ENCODE data around the gene ZNF619.
A peak's percentile ranks its signal among the peaks of the same experiment; 100 is the strongest.
"Not testable (repeated sequence)": the region's sequence is repeated elsewhere in the genome, so short reads cannot be mapped to it uniquely, and the experiment has no call there.

Gene ZNF619

GRCh38 chr3:40476478-40477470 lies at the start of gene ZNF619:
Gene ZNF619, plus strand, starts transcription at chr3:40477122. Its CDS starts 858 bp downstream, at chr3:40477980.
- DNase-seq (ENCODE audit: low read depth, low spot score): peak; percentile 19

- DNase-seq (ENCODE audit: low read depth, low spot score): no peak
Observed at GRCh38 chr3:40432793-40433192, 44.1 kb upstream of the ZNF619 start.

- DNase-seq (ENCODE audit: low read depth, low spot score): no peak
Observed at GRCh38 chr3:40437889-40438288, 39.0 kb upstream of the ZNF619 start.

GRCh38 chr3:40445062-40445461 lies 31.9 kb upstream of the ZNF619 start:
- no peak for DNase-seq (ENCODE audit: low read depth, low spot score)

- DNase-seq (ENCODE audit: low read depth, low spot score): no peak
Observed at GRCh38 chr3:40445880-40446279, 31.0 kb upstream of the ZNF619 start.

- no peak for DNase-seq (ENCODE audit: low read depth, low spot score)
Observed at GRCh38 chr3:40450438-40450837, 26.5 kb upstream of the ZNF619 start.

- no peak for DNase-seq (ENCODE audit: low read depth, low spot score)
Observed at GRCh38 chr3:40451551-40451950, 25.4 kb upstream of the ZNF619 start.

GRCh38 chr3:40452057-40452456 lies 24.9 kb upstream of the ZNF619 start:
- no peak for DNase-seq (ENCODE audit: low read depth, low spot score)

- no peak for DNase-seq (ENCODE audit: low read depth, low spot score)
Observed at GRCh38 chr3:40452562-40452875, 24.4 kb upstream of the ZNF619 start.

GRCh38 chr3:40452876-40453730 lies 23.8 kb upstream of the ZNF619 start:
- peak; percentile 93 for DNase-seq (ENCODE audit: low read depth, low spot score)

GRCh38 chr3:40453933-40454332 lies 23.0 kb upstream of the ZNF619 start:
- DNase-seq (ENCODE audit: low read depth, low spot score): no peak

- DNase-seq (ENCODE audit: low read depth, low spot score): no peak
Observed at GRCh38 chr3:40455328-40455727, 21.6 kb upstream of the ZNF619 start.

- no peak for DNase-seq (ENCODE audit: low read depth, low spot score)
Observed at GRCh38 chr3:40456279-40456939, 20.5 kb upstream of the ZNF619 start.

GRCh38 chr3:40456940-40457823 lies 19.7 kb upstream of the ZNF619 start, which contains the start of gene RPL14:
Gene RPL14, plus strand, starts transcription at chr3:40457339. Its CDS starts 133 bp downstream, at chr3:40457472.
- peak; percentile 94 for DNase-seq (ENCODE audit: low read depth, low spot score)

GRCh38 chr3:40458473-40458872 lies 18.4 kb upstream of the ZNF619 start:
- DNase-seq (ENCODE audit: low read depth, low spot score): no peak

GRCh38 chr3:40460481-40460880 lies 16.4 kb upstream of the ZNF619 start:
- DNase-seq (ENCODE audit: low read depth, low spot score): not testable (repeated sequence)

GRCh38 chr3:40461161-40461560 lies 15.8 kb upstream of the ZNF619 start:
- DNase-seq (ENCODE audit: low read depth, low spot score): no peak

GRCh38 chr3:40462838-40463237 lies 14.1 kb upstream of the ZNF619 start:
- DNase-seq (ENCODE audit: low read depth, low spot score): not testable (repeated sequence)

GRCh38 chr3:40463579-40463978 lies 13.3 kb upstream of the ZNF619 start:
- no peak for DNase-seq (ENCODE audit: low read depth, low spot score)

- no peak for DNase-seq (ENCODE audit: low read depth, low spot score)
Observed at GRCh38 chr3:40464339-40465110, 12.4 kb upstream of the ZNF619 start.
